GM19395 (cell line): ENCODE results near the gene SPTBN4.
"Not testable (repeated sequence)": the region's sequence is repeated elsewhere in the genome, so short reads cannot be mapped to it uniquely, and the experiment has no call there.

Experiments
- ATAC-seq: cut with Tn5 transposase; IDR thresholded peaks from one replicate; pipeline ENCODE4 v1.9.1; 2021; ENCODE audit warnings: mild to moderate bottlenecking, moderate library complexity; ENCODE audit not compliant: unreplicated experiment

The SPTBN4 gene

DNA sequence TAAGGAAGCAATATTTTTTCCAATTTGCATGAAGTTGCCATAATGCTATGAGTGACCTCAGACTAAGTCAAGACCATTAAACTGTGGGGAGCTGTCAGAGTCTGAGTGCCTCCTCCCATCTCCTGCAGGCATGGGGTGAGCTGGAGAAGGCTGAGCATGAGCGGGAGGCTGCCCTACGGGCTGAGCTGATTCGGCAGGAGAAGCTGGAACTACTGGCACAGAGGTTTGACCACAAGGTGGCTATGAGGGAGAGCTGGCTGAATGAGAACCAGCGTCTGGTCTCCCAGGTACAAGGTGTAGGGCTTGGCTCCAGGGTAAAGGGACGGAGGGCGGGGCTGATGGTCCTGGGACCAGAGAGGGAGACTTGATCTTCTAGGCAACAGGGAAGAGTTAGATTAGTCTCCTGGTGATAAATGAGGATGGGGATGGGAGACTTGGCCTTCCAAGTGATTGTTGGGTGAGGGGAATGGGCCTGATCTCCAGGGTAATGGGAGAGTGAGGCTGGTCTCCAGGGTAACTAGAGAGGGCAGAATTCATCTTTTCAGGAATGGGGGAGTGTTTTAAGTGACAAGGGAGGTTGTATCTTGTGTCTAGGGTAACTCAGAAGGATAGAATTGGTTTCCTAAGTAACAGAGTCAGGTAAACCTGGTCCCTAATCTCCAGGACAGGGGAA lies 36.0 kb downstream of the SPTBN4 start:
- no peak for ATAC-seq

DNA sequence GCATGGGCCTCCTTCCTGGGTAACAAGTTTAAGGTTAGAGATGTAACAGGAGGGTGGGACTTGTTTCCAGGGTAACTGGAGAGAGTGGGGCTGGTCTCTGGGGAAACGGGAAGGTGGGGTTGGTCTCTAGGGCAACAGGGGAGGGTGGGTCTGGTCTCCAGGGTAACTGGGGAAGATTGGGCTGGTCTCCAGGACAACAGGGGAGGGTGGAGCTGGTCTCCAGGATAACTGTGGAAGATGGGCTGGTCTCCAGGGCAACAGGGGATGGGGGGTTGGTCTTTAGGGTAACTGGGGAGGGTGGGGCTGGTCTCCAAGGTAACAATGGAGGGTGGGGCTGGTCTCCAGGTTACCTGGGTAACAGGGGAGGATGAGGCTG lies 36.5 kb downstream of the SPTBN4 start:
- ATAC-seq: no peak

DNA sequence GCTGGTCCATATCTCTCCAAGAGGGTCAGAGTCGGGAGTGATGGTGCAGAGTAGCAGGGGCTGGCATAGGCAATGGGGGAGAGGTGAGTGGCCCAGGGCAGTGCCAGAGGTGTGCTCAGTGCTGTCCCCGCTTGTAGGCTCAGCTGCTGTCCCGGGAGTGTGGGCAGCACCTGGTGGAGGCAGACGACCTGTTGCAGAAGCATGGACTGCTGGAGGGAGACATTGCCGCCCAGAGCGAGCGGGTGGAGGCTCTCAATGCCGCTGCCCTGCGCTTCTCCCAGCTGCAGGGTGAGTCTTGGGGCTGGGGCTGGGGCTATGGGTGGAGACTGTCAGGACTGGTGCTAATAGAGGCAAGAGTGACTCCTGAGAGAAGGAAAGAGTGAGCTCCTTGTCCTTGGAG lies 39.3 kb downstream of the SPTBN4 start:
- ATAC-seq: no peak

DNA sequence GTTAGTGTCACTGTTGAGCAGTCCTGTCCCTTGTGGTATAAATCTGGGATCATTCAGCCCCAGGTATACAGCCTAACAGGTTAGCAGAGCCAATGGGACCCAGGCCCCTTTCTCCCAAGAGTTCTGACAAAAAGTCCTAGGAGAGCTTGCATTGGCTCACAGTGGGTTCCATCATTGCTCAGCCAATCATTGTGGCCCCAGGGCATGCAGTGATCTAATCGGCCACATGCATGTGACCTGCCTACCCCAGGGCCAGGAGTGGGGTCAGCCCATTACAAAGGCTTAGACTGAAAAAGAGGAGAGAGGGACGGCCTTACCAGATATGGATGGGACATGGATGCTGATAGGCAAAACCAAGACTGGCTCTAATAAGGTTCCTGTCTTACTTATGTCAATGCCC lies 41.1 kb downstream of the SPTBN4 start:
- no peak for ATAC-seq

DNA sequence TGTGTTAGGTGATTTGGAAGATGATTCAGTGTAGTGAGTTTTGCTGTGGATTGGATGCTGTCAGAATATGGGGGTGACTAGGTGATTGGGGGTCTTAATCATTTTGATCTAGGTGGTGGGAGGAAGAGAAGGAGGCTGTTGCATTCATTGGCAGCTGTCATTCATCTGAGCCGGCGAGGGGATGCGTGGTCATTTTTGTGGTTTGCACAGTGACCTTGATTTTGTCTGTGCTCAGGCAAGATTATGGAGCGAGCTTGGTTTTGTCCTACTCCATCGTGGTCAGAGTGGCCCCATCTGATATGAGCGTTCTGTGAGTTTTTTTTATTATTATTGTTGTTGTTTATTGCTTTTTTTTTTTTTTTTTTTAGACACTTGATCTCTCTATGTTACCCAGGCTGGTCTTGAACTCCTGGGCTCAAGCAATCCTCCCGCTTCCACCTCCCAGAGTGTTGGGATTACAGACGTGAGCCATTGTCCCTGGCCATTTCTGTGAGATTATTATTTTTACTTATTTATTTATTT lies 42.0 kb downstream of the SPTBN4 start:
- no peak for ATAC-seq

DNA sequence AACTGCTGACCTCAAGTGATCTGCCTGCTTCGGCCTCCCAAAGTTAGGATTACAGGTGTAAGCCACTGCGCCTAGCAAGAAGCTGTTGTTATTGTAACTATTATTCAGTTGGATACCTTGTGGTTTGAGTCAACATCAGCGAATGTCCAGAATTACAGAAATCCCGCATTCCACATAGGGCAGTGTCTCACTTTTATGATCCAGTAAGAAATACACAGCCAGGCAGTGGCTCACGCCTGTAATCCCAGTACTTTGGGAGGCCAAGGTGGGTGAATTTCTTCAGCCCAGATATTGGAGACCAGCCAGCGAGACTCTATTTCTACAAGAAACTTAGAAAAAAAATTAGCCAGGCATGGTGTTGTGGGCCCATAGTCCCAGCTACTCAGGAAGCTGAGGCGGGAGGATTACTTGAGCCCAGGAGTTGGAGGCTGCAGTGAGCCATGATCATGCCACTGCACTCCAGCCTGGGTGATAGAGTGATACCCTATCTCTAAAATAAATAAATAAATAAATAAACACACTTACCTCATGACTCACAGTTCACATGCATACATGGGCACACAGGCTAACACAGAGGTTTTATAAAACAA lies 43.8 kb downstream of the SPTBN4 start:
- no peak for ATAC-seq

DNA sequence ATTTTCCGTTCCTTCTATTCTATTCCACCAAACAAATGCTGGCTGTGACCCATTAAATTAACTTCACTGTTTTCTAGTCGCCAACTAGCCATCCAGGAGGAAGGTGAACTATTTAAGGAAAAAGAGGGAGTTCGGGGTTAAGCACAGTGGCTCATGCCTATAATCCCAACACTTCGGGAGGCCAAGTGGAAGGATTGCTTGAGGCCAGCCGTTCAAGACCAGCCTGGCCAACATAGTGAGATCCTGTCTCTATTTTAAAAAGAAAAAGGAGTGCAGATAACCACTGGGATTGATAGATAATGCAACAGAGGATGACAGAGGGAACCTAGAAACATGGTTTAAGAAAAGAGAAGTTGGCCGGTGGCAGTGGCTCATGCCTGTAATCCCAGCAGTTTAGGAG lies 44.7 kb downstream of the SPTBN4 start:
- no peak for ATAC-seq

DNA sequence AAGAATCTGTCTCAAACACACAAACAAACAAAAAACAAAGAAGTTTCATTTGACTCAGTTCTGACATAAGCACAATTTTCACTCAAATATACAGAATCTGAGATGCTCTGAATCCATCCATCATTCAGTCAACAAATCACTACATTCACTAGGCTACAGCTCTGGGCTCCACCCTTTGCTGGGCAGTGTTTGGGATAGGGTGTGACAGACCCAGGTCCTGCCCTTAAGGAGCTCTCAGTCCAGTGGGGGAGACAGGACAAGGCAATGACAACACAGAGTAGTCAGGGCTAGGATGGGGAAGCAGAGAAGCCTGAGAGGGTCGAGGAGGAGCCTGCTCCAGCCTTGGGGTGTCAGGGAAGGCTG lies 45.3 kb downstream of the SPTBN4 start:
- ATAC-seq: no peak

DNA sequence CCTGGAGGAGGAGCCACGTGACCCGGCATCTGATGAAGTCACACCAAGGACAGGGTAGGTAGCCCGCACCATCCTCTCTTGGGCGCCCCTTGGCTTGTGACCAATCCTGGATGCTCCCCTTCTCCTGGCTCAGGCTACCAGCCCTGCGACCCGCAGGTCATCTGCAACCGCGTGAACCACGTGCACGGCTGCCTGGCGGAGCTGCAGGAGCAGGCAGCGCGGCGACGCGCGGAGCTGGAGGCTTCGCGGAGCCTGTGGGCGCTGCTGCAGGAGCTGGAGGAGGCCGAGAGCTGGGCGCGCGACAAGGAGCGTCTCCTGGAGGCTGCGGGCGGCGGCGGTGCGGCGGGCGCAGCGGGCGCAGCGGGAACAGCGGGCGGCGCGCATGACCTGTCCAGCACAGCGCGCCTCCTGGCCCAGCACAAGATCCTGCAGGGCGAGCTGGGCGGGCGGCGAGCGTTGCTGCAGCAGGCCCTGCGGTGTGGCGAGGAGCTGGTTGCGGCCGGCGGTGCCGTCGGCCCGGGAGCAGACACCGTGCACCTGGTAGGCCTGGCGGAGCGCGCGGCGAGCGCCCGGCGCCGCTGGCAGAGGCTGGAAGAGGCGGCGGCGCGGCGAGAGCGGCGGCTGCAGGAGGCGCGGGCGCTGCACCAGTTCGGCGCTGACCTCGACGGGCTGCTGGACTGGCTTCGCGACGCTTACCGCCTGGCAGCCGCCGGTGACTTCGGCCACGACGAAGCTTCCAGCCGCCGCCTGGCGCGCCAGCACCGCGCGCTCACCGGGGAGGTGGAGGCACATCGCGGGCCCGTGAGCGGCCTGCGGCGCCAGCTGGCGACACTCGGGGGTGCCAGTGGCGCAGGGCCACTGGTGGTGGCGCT lies 45.9 kb downstream of the SPTBN4 start:
- ATAC-seq: no peak

DNA sequence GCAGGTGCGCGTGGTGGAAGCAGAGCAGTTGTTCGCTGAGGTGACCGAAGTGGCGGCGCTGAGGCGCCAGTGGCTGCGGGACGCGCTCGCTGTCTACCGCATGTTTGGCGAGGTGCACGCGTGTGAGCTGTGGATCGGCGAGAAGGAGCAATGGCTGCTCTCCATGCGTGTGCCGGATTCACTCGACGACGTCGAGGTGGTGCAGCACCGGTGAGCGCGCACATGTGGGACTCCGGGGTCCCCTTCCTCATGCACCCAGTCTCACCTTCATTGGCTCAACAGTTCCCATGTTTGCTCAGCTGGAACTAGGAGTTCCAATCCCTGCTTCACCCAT lies 46.5 kb downstream of the SPTBN4 start:
- no peak for ATAC-seq

DNA sequence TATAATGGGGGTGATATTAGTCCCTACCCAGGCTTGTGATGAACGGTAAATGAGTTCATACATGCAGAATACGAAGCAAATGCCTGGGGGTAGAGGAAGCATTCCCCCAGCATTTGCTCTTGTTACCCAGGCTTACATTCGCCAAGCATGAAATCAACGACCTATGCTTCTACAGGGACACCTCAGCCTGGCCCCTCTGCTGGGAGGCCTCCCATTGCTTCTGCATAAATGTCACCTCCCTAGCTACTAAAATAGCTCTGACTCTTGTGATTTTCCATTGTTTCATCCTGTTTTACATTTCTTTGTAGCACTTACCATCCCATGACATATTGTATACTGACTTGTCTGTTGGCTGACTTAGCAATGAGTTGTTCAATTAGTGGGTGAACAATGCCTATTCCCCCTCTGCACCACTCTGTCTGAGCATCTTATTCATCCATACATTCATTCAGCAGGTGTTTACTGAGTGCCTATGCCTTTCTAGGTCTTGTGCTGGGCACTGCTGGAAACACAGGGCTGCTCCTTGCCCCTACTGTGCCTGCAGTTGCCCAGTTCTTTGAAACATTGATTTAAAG lies 47.0 kb downstream of the SPTBN4 start:
- no peak for ATAC-seq

DNA sequence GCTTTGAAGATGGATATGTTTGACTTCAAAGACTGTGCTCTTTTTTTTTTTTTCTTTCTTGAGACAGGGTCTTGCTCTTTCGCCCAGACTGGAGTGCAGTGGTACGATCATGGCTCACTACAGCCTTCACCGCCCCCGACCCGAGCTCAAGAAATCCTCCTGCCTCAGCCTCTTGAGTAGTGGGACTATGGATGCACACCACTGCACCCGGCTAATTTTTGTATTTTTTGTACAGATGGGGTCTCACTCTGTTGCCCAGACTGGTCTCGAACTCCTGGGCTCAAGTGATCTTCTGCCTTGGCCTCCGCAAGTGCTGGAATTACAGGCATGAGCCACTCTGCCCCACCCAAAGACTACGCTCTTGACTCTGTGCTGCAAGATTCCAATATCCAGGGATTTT lies 50.4 kb downstream of the SPTBN4 start:
- ATAC-seq: no peak

DNA sequence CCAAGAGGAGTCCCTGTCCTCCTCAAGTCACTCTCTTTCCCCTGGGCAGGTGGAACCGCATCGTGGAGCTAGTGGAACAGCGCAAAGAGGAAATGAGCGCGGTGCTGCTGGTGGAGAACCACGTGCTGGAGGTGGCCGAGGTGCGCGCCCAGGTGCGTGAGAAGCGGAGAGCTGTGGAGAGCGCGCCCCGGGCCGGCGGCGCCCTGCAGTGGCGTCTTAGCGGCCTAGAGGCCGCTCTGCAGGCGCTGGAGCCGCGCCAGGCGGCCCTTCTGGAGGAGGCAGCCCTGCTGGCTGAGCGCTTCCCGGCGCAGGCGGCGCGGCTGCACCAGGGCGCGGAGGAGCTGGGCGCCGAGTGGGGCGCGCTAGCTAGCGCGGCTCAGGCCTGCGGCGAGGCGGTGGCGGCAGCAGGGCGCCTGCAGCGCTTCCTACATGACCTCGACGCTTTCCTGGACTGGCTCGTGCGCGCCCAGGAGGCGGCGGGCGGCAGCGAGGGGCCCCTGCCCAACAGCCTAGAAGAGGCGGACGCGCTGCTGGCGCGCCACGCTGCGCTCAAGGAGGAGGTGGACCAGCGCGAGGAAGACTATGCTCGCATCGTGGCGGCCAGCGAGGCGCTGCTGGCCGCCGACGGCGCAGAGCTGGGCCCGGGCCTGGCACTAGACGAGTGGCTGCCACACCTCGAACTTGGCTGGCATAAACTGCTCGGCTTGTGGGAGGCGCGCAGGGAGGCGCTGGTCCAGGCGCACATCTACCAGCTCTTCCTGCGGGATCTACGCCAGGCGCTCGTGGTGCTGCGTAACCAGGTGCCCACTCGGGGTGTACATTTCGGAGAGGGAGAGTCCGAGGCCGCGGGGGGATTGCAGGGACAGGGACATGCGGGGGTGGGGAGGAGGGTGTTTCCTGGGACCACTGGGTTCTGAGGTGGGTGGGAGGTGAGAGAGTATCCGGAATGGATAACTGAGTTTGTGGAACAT lies 52.8 kb downstream of the SPTBN4 start:
- ATAC-seq: no peak

DNA sequence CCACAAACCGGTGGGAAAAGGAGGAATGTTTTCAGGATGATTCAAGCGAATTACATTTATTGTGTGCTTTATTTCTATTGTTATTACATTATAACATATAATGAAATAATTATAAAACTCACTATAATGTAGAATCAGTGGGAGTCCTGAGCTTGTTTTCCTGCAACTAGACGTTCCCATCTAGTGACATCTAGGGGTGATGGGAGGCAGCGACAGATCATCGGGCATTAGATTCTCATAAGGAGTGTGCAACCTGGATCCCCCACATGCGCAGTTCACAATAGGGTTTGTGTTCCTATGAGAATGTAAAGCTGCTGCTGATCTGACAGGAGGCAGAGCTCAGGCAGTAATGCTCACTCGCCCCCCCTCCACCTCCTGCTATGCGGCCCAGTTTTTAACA lies 54.5 kb downstream of the SPTBN4 start:
- no peak for ATAC-seq

DNA sequence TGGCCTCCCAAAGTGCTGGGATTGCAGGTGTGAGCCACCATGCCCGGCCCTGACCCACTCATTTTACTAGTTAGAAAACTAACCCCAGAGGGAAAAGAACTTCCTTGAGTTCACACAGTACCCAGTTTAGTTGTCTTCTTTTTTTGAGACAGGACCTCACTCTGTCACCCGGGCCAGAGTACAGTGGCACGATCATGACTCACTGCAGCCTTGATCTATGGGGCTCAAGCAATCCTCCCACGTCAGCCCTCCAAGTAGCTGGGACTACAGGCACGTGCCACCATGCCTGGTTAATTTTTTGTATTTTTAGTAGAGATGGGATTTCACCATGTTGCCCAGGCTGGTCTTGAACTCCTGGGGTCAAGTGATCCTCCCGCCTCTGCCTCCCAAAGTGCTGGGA lies 55.1 kb downstream of the SPTBN4 start:
- ATAC-seq: not testable (repeated sequence)

DNA sequence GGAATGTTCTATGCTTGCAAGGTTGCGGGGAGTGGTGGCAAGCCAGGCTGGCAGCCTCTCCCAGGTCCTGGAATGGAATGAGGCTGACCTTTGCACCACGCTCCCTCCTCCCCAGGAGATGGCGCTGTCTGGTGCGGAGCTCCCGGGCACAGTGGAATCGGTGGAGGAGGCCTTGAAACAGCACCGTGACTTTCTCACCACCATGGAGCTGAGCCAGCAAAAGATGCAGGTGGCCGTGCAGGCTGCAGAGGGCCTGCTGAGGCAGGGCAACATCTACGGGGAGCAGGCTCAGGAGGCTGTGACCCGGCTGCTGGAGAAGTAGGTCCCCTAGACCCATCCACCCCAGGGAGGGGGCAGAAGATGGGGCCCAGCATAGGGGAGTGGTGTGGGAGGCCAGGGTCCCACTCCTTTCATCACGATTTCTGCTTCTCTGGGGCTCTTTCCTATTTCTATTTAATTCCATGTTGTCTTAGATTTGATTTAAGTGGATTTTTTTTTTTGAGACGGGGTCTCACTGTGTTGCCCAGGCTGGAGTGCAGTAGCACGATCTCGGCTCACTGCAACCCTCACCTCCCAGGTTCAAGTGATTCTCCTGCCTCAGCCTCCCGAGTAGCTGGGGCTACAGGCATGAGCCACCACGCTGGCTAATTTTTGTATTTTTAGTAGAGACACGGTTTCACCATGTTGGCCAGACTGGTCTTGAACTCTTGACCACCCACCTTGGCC lies 56.7 kb downstream of the SPTBN4 start:
- ATAC-seq: no peak

DNA sequence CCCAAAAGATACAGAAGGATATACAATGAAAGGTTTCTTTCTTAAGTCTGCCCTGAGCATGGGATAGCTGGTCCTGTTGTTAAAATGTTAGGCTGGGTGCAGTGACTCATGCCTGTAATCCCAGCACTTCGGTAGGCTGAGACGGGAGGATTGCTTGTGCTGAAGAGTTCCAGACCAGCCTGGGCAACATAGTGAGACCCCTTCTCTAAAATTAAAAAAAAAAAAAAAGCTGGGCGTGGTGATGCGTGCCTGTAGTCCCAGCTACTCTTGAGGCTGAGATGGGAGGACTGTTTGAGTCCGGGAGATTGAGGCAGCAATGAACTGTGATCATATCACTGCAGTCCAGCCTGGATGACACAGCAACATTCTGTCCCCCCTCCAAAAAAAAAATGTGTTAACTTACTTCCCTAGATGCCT lies 57.3 kb downstream of the SPTBN4 start:
- ATAC-seq: no peak

DNA sequence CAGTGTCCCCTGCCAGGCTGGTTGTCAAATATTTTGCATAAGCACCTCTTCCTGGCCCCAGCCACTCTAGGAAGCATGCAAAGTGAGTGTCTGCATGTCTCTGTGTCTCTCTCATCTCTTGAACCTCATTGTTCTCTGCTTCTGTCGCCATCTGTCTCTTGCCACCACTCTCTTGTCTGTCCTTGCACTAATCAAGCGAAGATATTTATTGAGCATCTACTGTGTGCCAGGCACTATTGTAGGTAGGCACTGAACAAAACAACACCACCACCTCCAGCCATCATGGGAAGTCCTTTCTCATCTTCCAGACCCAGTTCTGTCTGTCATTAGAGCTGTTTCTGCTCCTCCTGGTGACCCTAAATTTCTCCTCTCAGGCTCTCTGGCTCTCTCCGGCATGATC lies 57.9 kb downstream of the SPTBN4 start:
- no peak for ATAC-seq

DNA sequence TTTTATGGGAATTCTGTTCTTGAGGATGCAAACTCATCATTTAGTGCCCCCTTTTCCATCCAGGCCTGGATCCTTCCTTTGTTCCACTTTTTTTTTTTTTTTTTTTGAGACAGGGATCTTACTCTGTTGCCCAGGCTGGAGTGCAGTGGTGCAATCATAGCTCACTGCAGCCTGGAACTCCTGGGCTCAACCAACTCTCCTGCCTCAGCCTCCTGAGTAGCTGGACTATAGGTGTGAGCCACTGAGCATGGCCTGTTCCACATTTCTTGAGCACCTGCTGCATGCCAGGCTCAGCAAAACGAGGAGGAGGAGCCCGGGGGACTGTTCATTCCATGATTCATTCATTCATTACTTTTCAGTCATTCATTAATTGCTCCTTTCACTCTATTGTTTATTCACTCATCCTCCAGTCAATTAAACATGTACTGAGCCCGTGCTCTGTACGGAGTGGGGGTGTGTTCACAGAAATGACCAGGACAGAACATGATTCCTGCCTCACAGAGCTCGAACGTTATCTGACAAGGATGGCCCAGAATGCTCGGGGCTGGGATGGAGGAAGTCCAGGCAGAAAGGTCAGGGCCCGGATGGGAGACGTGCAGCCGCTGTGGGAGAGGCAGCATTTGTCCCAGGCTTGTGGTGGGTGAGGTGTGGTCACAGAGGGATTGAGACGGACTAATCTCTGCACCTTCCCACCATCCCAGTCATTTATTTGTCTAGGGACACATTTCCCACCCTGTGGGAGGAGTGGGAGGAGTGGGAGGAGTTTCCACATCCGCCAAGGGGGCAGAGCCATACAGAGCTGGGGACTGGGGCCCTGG lies 58.6 kb downstream of the SPTBN4 start:
- ATAC-seq: no peak
